HG03354 (cell line): ENCODE data around the gene WNT10A.
"Not testable (repeated sequence)": the region's sequence is repeated elsewhere in the genome, so short reads cannot be mapped to it uniquely, and the experiment has no call there.

Experiments
- ATAC-seq: cut with Tn5 transposase; IDR thresholded peaks from one replicate; pipeline ENCODE4 v1.9.1; 2021; ENCODE audit warnings: mild to moderate bottlenecking; ENCODE audit not compliant: unreplicated experiment, poor library complexity, severe bottlenecking

The WNT10A gene

DNA sequence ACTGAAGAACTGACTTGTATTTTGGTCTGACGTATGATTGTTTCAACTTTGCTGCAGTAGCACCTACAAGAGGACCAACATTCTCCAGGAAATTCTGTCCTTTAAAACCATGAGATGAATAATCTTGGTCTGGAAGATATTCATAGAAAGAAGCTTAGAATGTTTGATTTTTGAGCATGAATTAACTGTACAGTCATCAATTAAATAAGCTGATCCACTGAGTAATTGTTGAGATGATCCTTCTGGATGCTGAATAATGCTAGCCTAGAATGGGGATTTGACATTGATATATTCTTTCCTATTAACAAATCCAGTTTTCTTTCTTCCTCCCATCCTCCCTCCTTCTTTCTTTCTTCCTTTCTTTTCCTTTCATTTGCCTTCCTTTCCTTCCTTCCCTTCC lies 39.9 kb downstream of the WNT10A start:
- ATAC-seq = no peak

GRCh38 chr2:218924757-218925156 lies 44.1 kb downstream of the WNT10A start:
- no peak for ATAC-seq

- no peak for ATAC-seq
Observed at GRCh38 chr2:218925434-218925833, 44.8 kb downstream of the WNT10A start.

GRCh38 chr2:218927422-218927821 lies 46.8 kb downstream of the WNT10A start:
- no peak for ATAC-seq

GRCh38 chr2:218927876-218928275 lies 47.2 kb downstream of the WNT10A start:
- no peak for ATAC-seq

DNA sequence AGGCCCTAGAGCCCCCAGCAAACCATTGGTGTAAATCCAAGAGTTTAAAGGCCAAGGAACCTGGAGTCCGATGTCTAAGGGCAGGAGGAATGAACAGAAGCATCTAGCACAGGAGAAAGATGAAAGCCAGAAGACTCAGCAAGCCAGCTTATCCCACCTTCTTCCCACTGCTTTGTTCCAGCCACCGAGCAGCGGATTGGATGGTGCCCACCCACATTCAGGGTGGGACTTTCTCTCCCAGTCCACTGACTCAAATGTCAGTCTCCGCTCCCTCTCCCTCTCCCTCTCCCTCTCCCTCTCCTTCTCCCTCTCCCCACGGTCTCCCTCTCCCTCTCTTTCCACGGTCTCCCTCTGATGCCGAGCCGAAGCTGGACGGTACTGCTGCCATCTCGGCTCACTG lies 49.8 kb downstream of the WNT10A start:
- ATAC-seq = not testable (repeated sequence)

DNA sequence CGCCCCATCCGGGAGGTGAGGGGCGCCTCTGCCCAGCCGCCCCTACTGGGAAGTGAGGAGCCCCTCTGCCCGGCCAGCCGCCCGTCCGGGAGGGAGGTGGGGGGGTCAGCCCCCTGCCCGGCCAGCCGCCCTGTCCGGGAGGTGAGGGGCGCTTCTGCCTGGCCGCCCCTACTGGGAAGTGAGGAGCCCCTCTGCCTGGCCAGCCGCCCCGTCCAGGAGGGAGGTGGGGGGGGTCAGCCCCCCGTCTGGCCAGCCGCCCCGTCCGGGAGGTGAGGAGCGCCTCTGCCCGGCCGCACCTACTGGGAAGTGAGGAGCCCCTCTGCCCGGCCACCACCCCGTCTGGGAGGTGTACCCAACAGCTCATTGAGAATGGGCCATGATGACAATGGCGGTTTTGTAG lies 51.1 kb downstream of the WNT10A start:
- ATAC-seq = not testable (repeated sequence)
